Breast epithelium (tissue), 3 donors: ENCODE measurements around the gene FHOD3.

Source experiments
- POLR2A ChIP-seq: fragments of 450-650 bp; IDR thresholded peaks from one replicate; pipeline ENCODE4 v1.6.1; 2016; ENCODE audit warnings: antibody characterized with exemption, mild to moderate bottlenecking, moderate library complexity
- POLR2AphosphoS5 ChIP-seq, 3 donors: sonication (generic); formaldehyde crosslinking; IDR thresholded peaks; one replicate each; pipeline ENCODE4 v1.6.1; 2017; ENCODE audit warnings: antibody characterized with exemption in 3 of 3
- TF ChIP-seq, protein P1 (sequence below), 3 donors: fragments of 450-650 bp; IDR thresholded peaks; one replicate each; pipeline ENCODE4 v1.5.1; 2016 to 2017; ENCODE audit warnings: antibody characterized with exemption in 3 of 3, mild to moderate bottlenecking in 3 of 3, moderate library complexity in 3 of 3

DNA sequence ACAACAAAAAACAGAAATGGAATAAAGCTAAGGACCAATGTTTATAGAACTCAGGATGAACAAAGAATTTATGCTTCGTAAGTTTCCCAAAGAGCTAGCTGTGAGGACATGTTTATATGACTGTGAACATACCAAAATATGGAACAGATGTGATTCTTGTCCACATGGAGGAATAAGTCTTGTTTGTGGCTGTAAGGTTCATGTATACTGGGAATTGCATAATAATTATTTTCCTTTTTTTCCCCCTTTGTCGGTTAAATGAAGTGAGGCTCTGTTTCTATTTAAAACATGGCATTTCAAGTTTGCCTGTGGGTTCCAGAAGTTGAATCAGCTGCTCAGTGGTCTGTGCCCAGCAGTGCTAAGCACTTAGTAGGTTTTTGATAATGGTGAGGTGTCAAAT, 108.1 kb downstream of the FHOD3 start:
- TF ChIP-seq, protein P1, sequence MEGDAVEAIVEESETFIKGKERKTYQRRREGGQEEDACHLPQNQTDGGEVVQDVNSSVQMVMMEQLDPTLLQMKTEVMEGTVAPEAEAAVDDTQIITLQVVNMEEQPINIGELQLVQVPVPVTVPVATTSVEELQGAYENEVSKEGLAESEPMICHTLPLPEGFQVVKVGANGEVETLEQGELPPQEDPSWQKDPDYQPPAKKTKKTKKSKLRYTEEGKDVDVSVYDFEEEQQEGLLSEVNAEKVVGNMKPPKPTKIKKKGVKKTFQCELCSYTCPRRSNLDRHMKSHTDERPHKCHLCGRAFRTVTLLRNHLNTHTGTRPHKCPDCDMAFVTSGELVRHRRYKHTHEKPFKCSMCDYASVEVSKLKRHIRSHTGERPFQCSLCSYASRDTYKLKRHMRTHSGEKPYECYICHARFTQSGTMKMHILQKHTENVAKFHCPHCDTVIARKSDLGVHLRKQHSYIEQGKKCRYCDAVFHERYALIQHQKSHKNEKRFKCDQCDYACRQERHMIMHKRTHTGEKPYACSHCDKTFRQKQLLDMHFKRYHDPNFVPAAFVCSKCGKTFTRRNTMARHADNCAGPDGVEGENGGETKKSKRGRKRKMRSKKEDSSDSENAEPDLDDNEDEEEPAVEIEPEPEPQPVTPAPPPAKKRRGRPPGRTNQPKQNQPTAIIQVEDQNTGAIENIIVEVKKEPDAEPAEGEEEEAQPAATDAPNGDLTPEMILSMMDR (IDR thresholded peaks at IDR 0.05), result no peak
- no peak for TF ChIP-seq POLR2A
- TF ChIP-seq POLR2AphosphoS5 (IDR thresholded peaks at IDR 0.05), result no peak
